GM12878 (cell line): Measurements from ENCODE around the gene CPLX4.

ENCODE experiments used
- EP300 ChIP-seq, 2 experiments: fragments of 150-350 bp in 1 of 2; IDR thresholded peaks; 2 replicates each; pipeline ENCODE4 v1.6.1; 2011 to 2012; ENCODE audit warnings: low read depth in 2 of 2, low read length in 2 of 2, borderline replicate concordance in 1 of 2, improper control_type of control experiment in 1 of 2, inconsistent platforms in 1 of 2; ENCODE audit not compliant: control insufficient read depth in 1 of 2
- POLR2A ChIP-seq: IDR thresholded peaks from 2 replicates; pipeline ENCODE4 v1.6.1; 2011; ENCODE audit warnings: low read depth, mild to moderate bottlenecking, low read length
- POLR2AphosphoS5 ChIP-seq: IDR thresholded peaks from 2 replicates; pipeline ENCODE4 v1.6.1; 2011; ENCODE audit warnings: mild to moderate bottlenecking, low read length, inconsistent platforms
- RAD21 ChIP-seq: IDR thresholded peaks from 2 replicates; pipeline ENCODE4 v1.6.1; 2011; ENCODE audit warnings: mild to moderate bottlenecking, low read depth, low read length, moderate library complexity; ENCODE audit not compliant: insufficient read depth
- SIN3A ChIP-seq: IDR thresholded peaks from 2 replicates; pipeline ENCODE4 v1.6.1; 2012; ENCODE audit warnings: low read depth, low read length, improper control_type of control experiment
- TCF12 ChIP-seq: IDR thresholded peaks from 2 replicates; pipeline ENCODE4 v1.6.1; 2011; ENCODE audit warnings: low read depth, mild to moderate bottlenecking, low read length
- ZNF24 ChIP-seq: fragments of 450-650 bp; IDR thresholded peaks from 2 replicates; pipeline ENCODE4 v1.6.1; 2017; ENCODE audit warnings: antibody characterized with exemption, mild to moderate bottlenecking

GRCh38 chr18:59273759-59274532, 44.5 kb downstream of the CPLX4 start:
- TF ChIP-seq EP300 (IDR thresholded peaks at IDR 0.05; ENCODE audit: borderline replicate concordance in 1 of 2, control insufficient read depth in 1 of 2, low read depth in 2 of 2, low read length in 2 of 2): no peak
- TF ChIP-seq POLR2AphosphoS5: no peak
- TF ChIP-seq TCF12: no peak
- no peak for TF ChIP-seq SIN3A
- TF ChIP-seq RAD21: no peak
- no peak for TF ChIP-seq POLR2A
- no peak for TF ChIP-seq ZNF24
